SH-SY5Y (cell line): Measurements from ENCODE around the gene PLA2G4D.

Source experiments
- GATA2 ChIP-seq: IDR thresholded peaks from 2 replicates; pipeline ENCODE4 v1.6.1; 2011; ENCODE audit warnings: mild to moderate bottlenecking, low read depth, low read length
- GATA3 ChIP-seq: IDR thresholded peaks from 2 replicates; pipeline ENCODE4 v1.6.1; 2011; ENCODE audit warnings: low read depth, mild to moderate bottlenecking, low read length, moderate library complexity

- TF ChIP-seq GATA2 (no peak), GATA3 (no peak)
Measured at GRCh38 chr15:42024303-42024702, 70.1 kb downstream of the PLA2G4D start.
